Chondrocyte (in vitro differentiated cells): ENCODE measurements around the gene FOXD4L6. TPM values are rescaled to one million over a fixed set of nuclear protein-coding genes. Genes with fewer than 3 reads are reported as not detected.
"Not testable (repeated sequence)": the region's sequence is repeated elsewhere in the genome, so short reads cannot be mapped to it uniquely, and the experiment has no call there.

Experiments used
- DNase-seq: peaks from one replicate; pipeline ENCODE4 v3.0.0; 2021; ENCODE audit warnings: mixed read lengths, low spot score
- H3K27ac Mint-ChIP-seq: one replicate; pipeline ENCODE4 v1.8.0; 2021; ENCODE audit warnings: mild to moderate bottlenecking, moderate library complexity, mixed read lengths; ENCODE audit not compliant: unreplicated experiment
- H3K27me3 Mint-ChIP-seq: 2 replicates; pipeline ENCODE4 v1.8.0; 2021; ENCODE audit warnings: low read depth, mixed read lengths
- H3K36me3 Mint-ChIP-seq: 2 replicates; pipeline ENCODE4 v1.8.0; 2021; ENCODE audit warnings: low read depth, mixed read lengths
- H3K4me1 Mint-ChIP-seq: 2 replicates; pipeline ENCODE4 v1.8.0; 2021; ENCODE audit warnings: low read depth, mild to moderate bottlenecking, mixed read lengths
- H3K4me3 Mint-ChIP-seq: one replicate; pipeline ENCODE4 v1.8.0; 2021; ENCODE audit warnings: mild to moderate bottlenecking, moderate library complexity, mixed read lengths; ENCODE audit not compliant: unreplicated experiment
- H3K9me3 Mint-ChIP-seq: 2 replicates; pipeline ENCODE4 v1.8.0; 2021; ENCODE audit warnings: low read depth, mixed read lengths
- total RNA-seq: library from RNA; stranded (reverse); gene quantifications from 3 replicates; pipeline ENCODE4 v1.2.1, GENCODE V29; 2021
- TF ChIP-seq, protein P1 (sequence below): fragments of 200-600 bp; sonication (generic); IDR thresholded peaks from 2 replicates; pipeline ENCODE4 v1.5.0; 2021; ENCODE audit warnings: antibody characterized with exemption, mild to moderate bottlenecking, moderate library complexity

The FOXD4L6 gene
- total RNA-seq, 1 donor from 2014 or later = not detected

GRCh38 chr9:41090922-41091321 lies 37.6 kb downstream of the FOXD4L6 start:
- DNase-seq, H3K4me3 Mint-ChIP-seq, H3K36me3 Mint-ChIP-seq, H3K27ac Mint-ChIP-seq, H3K4me1 Mint-ChIP-seq, H3K9me3 Mint-ChIP-seq: not testable (repeated sequence)
- peaks cover 10% of the 10 kb centered on the region for H3K27me3 Mint-ChIP-seq

DNA sequence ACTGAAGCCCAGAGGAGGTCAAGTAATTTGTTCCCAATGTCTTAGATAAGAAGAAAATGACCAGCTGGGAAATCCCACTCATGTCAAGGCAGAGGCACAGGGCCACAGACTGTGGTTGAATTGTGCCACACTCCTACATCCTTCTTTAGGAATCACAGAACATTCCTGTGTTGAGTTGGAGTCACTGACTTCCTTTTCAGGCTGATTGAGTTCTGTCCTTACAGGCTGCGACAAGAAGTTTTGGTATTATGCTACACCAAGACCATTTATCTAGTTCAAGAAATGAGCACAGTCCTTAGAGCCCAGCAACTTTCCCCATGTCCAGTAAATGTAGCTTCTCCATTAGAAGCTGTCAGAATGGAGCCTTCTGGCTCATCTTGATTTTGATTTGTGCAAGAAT lies 38.1 kb downstream of the FOXD4L6 start:
- H3K36me3 Mint-ChIP-seq, H3K9me3 Mint-ChIP-seq, H3K4me3 Mint-ChIP-seq, H3K27ac Mint-ChIP-seq, DNase-seq, H3K4me1 Mint-ChIP-seq: not testable (repeated sequence)
- H3K27me3 Mint-ChIP-seq = peaks cover 12% of the 10 kb centered on the region

DNA sequence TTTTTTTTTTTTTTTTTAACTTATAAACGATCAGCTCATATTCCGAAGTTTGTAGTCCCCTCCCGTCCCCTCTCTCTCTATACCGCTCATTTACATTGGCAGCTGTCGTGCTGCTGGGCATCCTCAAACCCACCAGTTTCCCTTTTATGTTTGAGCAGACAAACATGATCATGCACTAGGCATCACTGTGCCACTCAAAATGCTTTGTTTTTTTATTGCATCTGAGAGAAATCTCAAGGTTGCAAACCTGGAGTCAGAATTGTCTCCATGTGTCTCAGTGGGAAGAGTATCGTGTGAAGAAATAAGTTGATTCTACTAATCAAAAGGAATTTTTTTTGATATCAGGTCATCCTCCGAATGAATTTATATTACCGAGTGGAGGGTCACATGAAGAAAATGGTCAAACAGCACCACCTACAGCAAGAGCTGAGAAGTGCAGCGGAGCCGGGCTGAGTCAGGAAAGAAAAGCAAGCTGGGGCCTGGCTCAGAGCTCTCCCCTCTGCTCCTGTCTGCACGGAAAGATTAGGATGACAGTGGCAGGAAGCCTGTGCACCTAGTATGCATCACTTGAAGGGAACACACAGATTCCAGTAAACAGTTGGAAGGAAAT lies 39.9 kb downstream of the FOXD4L6 start:
- not testable (repeated sequence) for DNase-seq, H3K27ac Mint-ChIP-seq, H3K36me3 Mint-ChIP-seq, H3K4me1 Mint-ChIP-seq, H3K4me3 Mint-ChIP-seq, H3K9me3 Mint-ChIP-seq
- peaks cover 12% of the 10 kb centered on the region for H3K27me3 Mint-ChIP-seq
- TF ChIP-seq, protein P1, sequence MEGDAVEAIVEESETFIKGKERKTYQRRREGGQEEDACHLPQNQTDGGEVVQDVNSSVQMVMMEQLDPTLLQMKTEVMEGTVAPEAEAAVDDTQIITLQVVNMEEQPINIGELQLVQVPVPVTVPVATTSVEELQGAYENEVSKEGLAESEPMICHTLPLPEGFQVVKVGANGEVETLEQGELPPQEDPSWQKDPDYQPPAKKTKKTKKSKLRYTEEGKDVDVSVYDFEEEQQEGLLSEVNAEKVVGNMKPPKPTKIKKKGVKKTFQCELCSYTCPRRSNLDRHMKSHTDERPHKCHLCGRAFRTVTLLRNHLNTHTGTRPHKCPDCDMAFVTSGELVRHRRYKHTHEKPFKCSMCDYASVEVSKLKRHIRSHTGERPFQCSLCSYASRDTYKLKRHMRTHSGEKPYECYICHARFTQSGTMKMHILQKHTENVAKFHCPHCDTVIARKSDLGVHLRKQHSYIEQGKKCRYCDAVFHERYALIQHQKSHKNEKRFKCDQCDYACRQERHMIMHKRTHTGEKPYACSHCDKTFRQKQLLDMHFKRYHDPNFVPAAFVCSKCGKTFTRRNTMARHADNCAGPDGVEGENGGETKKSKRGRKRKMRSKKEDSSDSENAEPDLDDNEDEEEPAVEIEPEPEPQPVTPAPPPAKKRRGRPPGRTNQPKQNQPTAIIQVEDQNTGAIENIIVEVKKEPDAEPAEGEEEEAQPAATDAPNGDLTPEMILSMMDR = peak; percentile 74

- not testable (repeated sequence) for H3K36me3 Mint-ChIP-seq, H3K9me3 Mint-ChIP-seq, DNase-seq, H3K4me3 Mint-ChIP-seq, H3K27ac Mint-ChIP-seq, H3K4me1 Mint-ChIP-seq
- H3K27me3 Mint-ChIP-seq = peaks cover 12% of the 10 kb centered on the region
Measured at GRCh38 chr9:41087929-41088328, 40.6 kb downstream of the FOXD4L6 start.

GRCh38 chr9:41087157-41087780 lies 41.2 kb downstream of the FOXD4L6 start:
- not testable (repeated sequence) for H3K9me3 Mint-ChIP-seq, H3K36me3 Mint-ChIP-seq

DNA sequence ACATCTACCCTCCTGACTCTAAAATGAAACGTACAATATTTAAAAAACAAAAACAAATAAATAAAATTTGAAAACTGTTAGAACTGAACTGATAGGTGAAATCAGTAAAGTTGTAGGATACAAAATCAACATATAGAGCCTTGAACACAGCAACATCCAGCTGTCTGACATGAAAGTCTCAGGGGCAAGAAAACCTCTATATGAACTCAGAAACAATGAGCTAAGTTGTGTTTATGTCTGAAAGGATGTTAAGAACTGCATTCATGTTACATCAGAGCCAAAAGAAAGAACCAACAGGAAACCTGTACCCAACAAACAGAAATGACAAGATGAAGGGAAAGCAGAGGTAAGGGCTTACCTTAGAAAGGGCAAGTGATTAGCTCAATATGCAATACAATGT lies 41.8 kb downstream of the FOXD4L6 start:
- DNase-seq, H3K4me3 Mint-ChIP-seq, H3K9me3 Mint-ChIP-seq, H3K36me3 Mint-ChIP-seq, H3K4me1 Mint-ChIP-seq, H3K27ac Mint-ChIP-seq: not testable (repeated sequence)
- H3K27me3 Mint-ChIP-seq = peaks cover 12% of the 10 kb centered on the region

More at GRCh38 chr9:41087157-41087780, 41.2 kb downstream of the FOXD4L6 start:
- not testable (repeated sequence) for H3K4me1 Mint-ChIP-seq, H3K27ac Mint-ChIP-seq, DNase-seq, H3K4me3 Mint-ChIP-seq
- H3K27me3 Mint-ChIP-seq = peaks cover 12% of the 10 kb centered on the region

DNA sequence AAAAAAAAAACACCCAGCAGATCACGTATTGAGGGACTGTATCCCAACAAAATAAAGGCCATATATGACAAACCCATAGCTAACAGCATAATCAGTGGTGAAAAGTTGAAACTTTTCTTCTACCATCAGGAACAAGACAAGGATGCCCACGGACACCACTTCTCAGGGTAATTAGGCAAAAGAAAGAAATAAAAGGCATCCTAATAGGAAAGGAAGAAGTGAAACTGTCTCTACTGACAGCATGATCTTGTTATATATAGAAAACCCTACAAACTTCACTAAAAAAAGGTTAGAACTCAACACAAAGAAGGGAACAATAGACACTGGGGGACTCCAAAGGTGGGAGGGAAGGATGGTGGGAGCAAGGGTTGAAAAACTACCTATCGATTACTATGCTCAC lies 42.3 kb downstream of the FOXD4L6 start:
- H3K9me3 Mint-ChIP-seq, H3K36me3 Mint-ChIP-seq, DNase-seq, H3K4me1 Mint-ChIP-seq, H3K27ac Mint-ChIP-seq, H3K4me3 Mint-ChIP-seq: not testable (repeated sequence)
- peaks cover 12% of the 10 kb centered on the region for H3K27me3 Mint-ChIP-seq

DNA sequence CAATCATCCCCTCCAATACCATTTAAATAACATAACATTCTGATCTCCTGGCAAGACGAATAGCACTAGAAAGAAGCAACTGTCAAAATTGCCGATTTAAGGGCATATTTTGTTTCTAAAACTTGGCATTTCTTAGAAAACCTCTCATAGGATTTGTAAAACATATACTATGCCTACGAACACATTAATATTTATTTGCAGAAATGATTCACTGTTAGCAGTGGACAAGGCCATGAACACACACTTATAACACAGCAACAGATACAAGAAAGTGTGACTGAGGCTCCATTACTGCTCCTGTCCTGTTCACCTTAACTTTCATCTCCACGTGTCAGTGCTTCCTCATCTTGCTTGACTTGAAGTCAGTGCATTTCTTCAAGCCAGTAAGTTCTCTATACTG lies 46.1 kb downstream of the FOXD4L6 start:
- H3K4me1 Mint-ChIP-seq, H3K27me3 Mint-ChIP-seq, H3K4me3 Mint-ChIP-seq, H3K36me3 Mint-ChIP-seq, H3K27ac Mint-ChIP-seq, H3K9me3 Mint-ChIP-seq, DNase-seq: not testable (repeated sequence)

DNA sequence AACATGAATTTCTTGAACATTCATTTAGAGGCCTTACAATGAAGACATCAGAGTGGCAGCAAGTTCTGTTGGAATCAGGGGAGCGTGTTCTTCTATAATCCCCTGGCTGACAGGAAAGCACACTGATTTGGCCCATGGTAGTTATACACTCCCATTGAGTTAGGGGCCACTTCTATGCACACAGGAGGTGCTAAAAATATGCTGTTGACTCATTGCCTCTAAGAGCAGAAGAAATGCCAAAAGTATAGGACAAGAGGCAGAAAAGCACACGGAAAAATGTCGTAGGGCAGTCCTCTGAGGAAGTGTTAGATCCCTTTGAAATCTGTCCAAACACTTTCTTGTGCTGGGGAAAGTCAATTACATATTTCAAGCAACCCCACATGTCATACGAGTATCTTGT lies 49.0 kb downstream of the FOXD4L6 start:
- H3K27ac Mint-ChIP-seq, H3K4me3 Mint-ChIP-seq, H3K36me3 Mint-ChIP-seq, H3K27me3 Mint-ChIP-seq, H3K9me3 Mint-ChIP-seq, H3K4me1 Mint-ChIP-seq, DNase-seq: not testable (repeated sequence)

DNA sequence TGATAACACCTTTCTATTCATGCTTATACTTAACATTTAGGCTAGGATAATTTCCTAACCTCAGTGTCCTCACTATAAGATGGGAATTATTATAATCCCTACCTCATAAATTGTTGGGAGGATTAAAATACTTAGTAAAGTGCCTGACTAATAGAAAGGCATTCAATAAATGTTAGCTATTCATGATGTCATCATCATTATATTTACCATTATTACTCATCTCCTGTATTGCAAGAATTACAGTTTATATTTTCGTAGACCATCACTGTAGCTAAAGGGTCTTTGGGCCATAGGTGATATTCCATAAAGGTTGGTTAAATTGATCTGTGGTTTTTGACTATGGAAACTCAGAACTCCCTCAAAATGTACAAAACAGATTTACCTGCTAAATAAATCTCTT lies 50.9 kb downstream of the FOXD4L6 start:
- DNase-seq, H3K27me3 Mint-ChIP-seq, H3K4me3 Mint-ChIP-seq, H3K27ac Mint-ChIP-seq, H3K4me1 Mint-ChIP-seq, H3K9me3 Mint-ChIP-seq, H3K36me3 Mint-ChIP-seq: not testable (repeated sequence)
